ENCODE results near the gene RNASE13. TPM values are rescaled to one million over a fixed set of nuclear protein-coding genes. Genes with fewer than 3 reads are reported as not detected.
"Not testable (repeated sequence)": the region's sequence is repeated elsewhere in the genome, so short reads cannot be mapped to it uniquely, and the experiment has no call there.

Gene RNASE13
- total RNA-seq, 4 donors from 2014 or later, result not detected

DNA sequence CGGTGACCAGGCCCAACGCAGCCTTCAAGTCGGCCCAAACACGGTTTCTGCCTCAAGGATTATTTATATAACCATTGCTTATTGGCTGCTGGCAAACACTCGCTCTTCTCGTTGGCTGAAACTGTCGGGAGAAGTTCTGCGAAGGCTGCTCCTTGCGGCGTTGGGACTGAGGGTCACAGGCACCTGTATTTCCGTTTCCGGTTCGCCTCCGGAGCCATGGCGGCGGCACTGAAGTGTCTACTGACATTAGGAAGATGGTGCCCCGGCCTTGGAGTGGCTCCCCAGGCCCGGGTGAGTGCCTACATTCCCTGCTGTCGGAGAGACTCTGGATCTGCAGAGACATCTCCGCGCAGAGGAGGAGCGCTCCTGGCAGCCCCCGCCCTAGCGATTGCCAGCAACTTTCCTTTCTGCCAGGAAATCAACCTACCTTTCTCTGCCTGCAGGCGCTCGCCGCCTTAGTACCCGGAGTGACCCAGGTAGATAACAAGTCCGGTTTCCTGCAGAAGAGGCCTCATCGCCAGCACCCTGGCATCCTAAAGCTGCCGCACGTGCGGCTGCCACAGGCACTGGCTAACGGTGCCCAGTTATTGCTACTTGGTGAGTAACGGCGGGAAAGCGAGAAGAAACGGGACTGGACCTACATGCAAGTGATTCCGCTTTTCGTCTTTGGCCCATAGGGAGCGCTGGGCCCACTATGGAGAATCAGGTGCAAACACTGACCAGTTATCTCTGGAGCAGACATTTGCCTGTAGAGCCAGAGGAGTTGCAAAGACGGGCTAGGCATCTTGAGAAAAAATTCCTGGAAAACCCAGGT is 44.6 kb downstream of the RNASE13 start, which contains the start of gene METTL17:
METTL17 (plus strand) TSS at position 194 of the 814 bp plus-strand sequence; CDS start at position 217, 23 bp downstream.
- intact Hi-C loops (cut with DNase I; ENCODE audit: low total_unique reads), result no loop called here
- H3K4me3 ChIP-seq (ENCODE audit: low read depth, poor library complexity, severe bottlenecking), result peak within 1 kb of the TSS; percentile 59
- DNase-seq (ENCODE audit: low spot score in 2 of 2), result peak; percentile 95 to 98
- 0 to 1% methylated on average over 40 to 41 of the region's 42 CpGs for WGBS, 2 donors
- TF ChIP-seq, protein P1, sequence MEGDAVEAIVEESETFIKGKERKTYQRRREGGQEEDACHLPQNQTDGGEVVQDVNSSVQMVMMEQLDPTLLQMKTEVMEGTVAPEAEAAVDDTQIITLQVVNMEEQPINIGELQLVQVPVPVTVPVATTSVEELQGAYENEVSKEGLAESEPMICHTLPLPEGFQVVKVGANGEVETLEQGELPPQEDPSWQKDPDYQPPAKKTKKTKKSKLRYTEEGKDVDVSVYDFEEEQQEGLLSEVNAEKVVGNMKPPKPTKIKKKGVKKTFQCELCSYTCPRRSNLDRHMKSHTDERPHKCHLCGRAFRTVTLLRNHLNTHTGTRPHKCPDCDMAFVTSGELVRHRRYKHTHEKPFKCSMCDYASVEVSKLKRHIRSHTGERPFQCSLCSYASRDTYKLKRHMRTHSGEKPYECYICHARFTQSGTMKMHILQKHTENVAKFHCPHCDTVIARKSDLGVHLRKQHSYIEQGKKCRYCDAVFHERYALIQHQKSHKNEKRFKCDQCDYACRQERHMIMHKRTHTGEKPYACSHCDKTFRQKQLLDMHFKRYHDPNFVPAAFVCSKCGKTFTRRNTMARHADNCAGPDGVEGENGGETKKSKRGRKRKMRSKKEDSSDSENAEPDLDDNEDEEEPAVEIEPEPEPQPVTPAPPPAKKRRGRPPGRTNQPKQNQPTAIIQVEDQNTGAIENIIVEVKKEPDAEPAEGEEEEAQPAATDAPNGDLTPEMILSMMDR (IDR thresholded peaks at IDR 0.05), result no peak

DNA sequence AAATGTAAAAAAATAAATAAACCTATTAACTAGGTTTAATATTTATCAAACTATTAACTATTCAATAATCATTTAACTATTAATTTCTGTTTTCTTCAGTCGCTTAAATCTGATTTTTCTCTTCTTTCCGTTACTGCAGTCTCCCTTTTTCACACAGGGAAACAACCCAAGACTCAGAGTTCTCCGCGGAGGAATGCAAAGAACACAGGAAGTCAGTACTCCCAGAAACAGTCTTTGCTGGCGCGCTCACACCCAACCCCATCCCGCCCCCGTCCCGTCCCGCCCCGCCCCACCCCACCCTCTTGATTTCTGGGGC is 45.2 kb downstream of the RNASE13 start:
- TF ChIP-seq POLR2A (IDR thresholded peaks at IDR 0.05), result no peak
- TF ChIP-seq, protein P1 (IDR thresholded peaks at IDR 0.05), result no peak
- DNase-seq (ENCODE audit: low spot score in 2 of 2), result no peak
- 0 to 1% methylated on average over 11 of the region's 11 CpGs for WGBS, 2 donors
- intact Hi-C loops (cut with DNase I; ENCODE audit: low total_unique reads), result no loop called here
- H3K4me3 ChIP-seq (ENCODE audit: low read depth, poor library complexity, severe bottlenecking), result no peak overlapping the region

DNA sequence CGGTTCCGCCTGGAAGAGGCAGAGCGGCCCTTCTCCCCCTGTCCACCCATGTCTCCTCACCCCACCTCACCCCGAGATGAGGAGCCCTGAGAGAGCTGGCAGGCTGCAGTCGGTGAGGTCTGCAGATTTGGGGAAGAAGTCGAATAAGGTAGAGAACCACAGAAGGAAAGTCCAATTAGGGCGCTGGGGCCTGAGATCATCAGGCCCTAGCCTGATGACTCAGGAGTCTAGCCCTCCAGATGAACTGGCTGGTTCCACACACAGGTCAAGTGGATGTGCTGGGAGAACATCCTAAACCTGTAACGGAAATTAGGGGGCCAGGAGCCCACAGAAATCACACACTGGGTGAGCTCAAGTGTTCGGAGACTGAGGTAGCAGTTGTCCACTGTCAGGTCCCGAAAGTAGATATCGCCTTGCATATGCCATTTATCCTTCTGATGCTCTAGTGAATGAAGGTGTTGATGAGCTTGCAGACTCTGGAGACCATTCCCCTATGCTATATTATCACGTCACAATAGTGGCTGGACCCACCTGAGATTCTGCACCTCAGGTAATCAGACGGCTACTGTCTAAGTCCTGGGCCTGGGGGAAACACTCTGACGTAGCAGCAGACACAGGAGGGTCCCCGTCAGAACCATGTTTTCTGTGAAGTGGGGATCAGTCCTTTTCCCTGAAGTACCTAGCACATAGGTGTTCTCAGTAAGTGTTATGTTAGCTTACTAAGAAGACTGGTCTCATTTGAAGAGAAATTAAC is 45.7 kb downstream of the RNASE13 start:
- 81 to 82% methylated on average over 15 of the region's 15 CpGs for WGBS, 2 donors
- peak in 1 of 2 donors; percentile 77 for DNase-seq (ENCODE audit: low spot score in 2 of 2)
- no peak overlapping the region for H3K4me3 ChIP-seq (ENCODE audit: low read depth, poor library complexity, severe bottlenecking)
- intact Hi-C loops (cut with DNase I; ENCODE audit: low total_unique reads), result no loop called here
- no peak for TF ChIP-seq POLR2A (IDR thresholded peaks at IDR 0.05)
- TF ChIP-seq, protein P1 (IDR thresholded peaks at IDR 0.05), result no peak

DNA sequence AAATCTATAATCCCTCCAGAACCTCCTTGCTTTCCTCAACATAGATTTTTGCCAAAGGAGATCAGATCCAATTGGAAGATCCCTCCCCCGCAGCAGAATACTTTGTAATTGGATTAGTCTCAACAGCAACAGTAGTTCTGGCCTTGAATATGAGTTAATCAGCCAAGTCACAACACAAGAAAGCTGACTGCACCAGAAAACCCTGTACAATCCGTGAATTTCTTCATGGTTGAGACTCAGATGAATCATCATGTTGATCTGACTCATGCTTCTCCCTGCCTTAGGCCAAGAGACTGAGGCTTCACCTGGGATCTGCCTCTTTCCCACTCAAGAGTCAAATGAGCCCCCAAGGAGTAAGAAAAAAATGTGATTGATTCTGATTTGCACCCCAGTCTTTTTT is 47.8 kb downstream of the RNASE13 start:
- H3K4me3 ChIP-seq (ENCODE audit: low read depth, poor library complexity, severe bottlenecking), result no peak overlapping the region
- no peak for TF ChIP-seq POLR2A (IDR thresholded peaks at IDR 0.05)
- TF ChIP-seq, protein P1 (IDR thresholded peaks at IDR 0.05), result no peak
- WGBS, 2 donors, result 16 to 28% methylated on average over 2 of the region's 2 CpGs
- peak in 1 of 2 donors; percentile 59 for DNase-seq (ENCODE audit: low spot score in 2 of 2)
- intact Hi-C loops (cut with DNase I; ENCODE audit: low total_unique reads), result no loop called here

DNA sequence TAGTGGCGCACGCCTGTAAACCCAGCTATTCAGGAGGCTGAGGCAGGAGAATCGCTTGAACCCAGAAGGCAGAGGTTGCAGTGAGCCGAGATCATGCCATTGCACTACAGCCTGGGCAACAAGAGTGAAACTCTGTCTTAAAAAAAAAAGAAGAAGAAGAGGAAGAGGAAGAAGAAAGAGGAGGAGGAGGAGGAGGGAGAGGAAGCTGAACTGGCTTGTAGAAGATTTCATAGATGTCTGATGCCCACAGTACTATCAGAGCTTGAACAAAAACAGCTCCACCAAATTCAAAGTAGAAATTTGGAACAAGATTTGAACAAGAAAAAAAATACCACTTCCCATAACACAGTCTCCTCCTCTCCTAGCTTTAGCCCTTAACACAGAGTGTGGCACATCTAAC is 49.0 kb downstream of the RNASE13 start:
- DNase-seq (ENCODE audit: low spot score in 2 of 2); H3K4me3 ChIP-seq (ENCODE audit: low read depth, poor library complexity, severe bottlenecking); intact Hi-C loops (cut with DNase I; ENCODE audit: low total_unique reads): not testable (repeated sequence)
- WGBS, 2 donors, result 93 to 96% methylated on average over 4 of the region's 4 CpGs

Small RNAs within 50 kb of the gene (microRNA-seq; reads per million reads assigned to microRNA genes)
- 0 reads per million in 2 donors for gene MIR6717 (ENCODE audit: borderline number of aligned reads in 1 of 2, borderline replicate concordance in 2 of 2)

Other genes starting within 250 kb of the RNASE13 start
- gene RNASE1, start 232.0 kb downstream of the RNASE13 start, total RNA-seq, result 100 to 1,000 TPM in 1 of 4 donors, 10 to 100 TPM in 3; 42.6 to 129 (median 87.7) TPM
- gene RNASE3, start 143.4 kb downstream of the RNASE13 start, total RNA-seq, result not detected
- gene RNASE2, start 79.3 kb downstream of the RNASE13 start, total RNA-seq, result under 1 TPM in 1 of 4 donors, not detected in 3; 0.96 TPM
- 100 to 1,000 TPM in 2 of 4 donors, 10 to 100 TPM in 2; 73.0 to 152 (median 91.6) TPM for gene METTL17, start 44.8 kb downstream of the RNASE13 start, total RNA-seq
- gene SLC39A2, start 35.5 kb downstream of the RNASE13 start, total RNA-seq, result 100 to 1,000 TPM in 1 of 4 donors, 10 to 100 TPM in 3; 25.3 to 117 (median 46.9) TPM
- 100 to 1,000 TPM; 186 to 475 (median 282) TPM for gene NDRG2, start 9.7 kb downstream of the RNASE13 start, total RNA-seq
- gene TPPP2, start 4.6 kb downstream of the RNASE13 start, total RNA-seq, result under 1 TPM in 1 of 4 donors, not detected in 3; 0.71 TPM
- gene RNASE7, start 7.6 kb upstream of the RNASE13 start, total RNA-seq, result 10 to 100 TPM; 34.1 to 83.3 (median 47.8) TPM
- gene RNASE8, start 23.0 kb upstream of the RNASE13 start, total RNA-seq, result not detected
- gene ARHGEF40, start 35.5 kb upstream of the RNASE13 start, total RNA-seq, result 10 to 100 TPM in 3 of 4 donors, 1 to 10 TPM in 1; 7.5 to 21.2 (median 14.4) TPM
- gene ZNF219, start 63.8 kb upstream of the RNASE13 start, total RNA-seq, result 10 to 100 TPM; 56.9 to 89.9 (median 82.2) TPM
- 1 to 10 TPM in 1 of 4 donors, under 1 TPM in 1, not detected in 2; 0.39 to 1.0 TPM for gene TMEM253, start 66.3 kb upstream of the RNASE13 start, total RNA-seq
- under 1 TPM in 1 of 4 donors, not detected in 3; 0.17 TPM for gene OR5AU1, start 121.3 kb upstream of the RNASE13 start, total RNA-seq
- gene HNRNPC, start 234.6 kb upstream of the RNASE13 start, total RNA-seq, result 100 to 1,000 TPM; 312 to 425 (median 376) TPM
- gene RPGRIP1, start 245.3 kb upstream of the RNASE13 start, total RNA-seq, result 1 to 10 TPM in 1 of 4 donors, under 1 TPM in 1, not detected in 2; 0.21 to 2.6 TPM